AG20443 (cell line): ENCODE measurements around the gene SSUH2.
"Not testable (repeated sequence)": the region's sequence is repeated elsewhere in the genome, so short reads cannot be mapped to it uniquely, and the experiment has no call there.

Experiments
- DNase-seq: peaks from one replicate; pipeline ENCODE4 v3.0.0; 2012; ENCODE audit warnings: low spot score, mixed read lengths

SSUH2 gene

DNA sequence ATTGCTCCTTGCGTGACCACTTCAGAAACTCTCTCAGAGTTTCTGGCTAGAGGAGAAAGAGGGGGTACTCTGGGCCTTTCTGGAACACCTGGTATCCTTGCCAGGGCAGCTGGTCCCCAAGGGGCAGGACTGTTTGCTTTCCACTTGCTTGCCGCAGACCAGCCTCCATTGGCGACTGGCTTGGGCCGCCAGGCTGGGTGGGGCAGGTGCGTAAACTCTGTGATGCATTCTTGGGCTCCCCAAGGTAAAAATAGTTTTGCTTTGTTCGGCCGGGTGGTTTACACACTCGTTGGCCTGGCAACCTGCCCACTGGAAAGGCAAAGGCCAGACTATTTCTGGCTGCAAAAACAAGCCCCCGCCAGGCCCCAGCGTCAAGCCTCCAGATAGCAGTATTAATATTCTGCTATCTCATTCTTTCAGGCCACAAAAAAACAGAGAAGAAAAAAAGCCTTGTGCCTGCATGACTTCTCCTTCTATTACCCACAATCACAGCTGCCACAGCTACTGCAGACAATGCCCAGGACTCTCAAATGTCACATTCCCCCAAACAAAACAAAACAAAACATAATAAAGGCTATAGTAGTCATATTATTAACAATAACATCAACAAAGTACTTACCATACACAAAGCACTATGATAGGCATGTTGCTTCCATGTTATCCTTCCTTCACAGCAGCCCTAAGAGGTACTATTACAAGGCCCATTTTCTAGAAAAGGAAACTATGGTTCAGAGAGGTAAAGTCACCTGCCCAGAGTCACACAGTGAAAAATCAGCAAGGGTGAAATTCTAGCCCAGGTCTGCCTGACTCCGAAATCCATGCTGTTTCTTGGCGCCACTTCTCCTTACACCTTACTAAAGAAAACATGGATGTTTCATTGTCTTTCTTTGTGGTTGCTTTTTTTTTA is 14.0 kb upstream of the SSUH2 start:
- no peak for DNase-seq

DNA sequence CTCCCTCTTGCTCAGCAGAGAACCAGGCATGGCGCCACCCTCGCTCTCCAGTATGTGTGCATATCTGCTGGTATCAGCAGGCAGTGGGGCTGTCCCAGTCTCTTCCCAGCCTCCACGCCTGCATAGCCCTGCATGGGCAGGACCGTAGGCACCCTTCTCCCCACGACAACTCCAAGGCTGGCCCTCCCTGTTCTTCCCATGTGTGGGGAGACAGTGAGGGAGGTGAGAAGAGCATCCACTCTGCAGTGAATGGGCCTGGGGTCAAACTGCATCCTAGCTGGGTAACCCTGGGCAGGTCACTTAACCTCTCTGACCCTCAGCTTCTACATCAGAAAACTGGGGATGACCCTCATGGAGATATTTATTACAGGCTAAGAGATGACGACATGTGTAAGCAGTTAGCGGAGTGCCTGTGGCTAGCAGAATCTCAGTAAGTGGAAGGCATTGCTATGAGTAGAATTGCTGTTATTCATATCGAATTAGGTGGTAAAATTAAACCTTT is 13.3 kb upstream of the SSUH2 start:
- no peak for DNase-seq

DNA sequence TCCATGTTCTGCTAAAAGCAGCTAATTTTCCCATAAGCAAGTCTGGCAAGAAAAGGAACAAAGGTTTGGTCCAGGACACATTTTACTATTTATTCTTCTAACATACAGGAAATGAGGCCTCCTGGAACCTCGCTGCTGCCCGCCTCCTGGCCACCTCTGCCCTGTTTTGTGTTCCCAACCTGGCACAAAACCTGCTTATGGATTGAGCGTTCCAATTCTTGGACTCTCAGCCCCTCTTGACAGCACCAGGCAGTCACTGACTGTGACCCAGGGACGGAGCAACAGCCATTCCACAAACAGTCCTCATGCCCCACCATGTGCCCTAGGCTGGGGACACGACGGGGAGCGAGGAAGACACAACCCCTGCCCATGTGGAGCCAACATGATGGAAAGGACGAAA is 11.6 kb upstream of the SSUH2 start:
- DNase-seq = no peak

DNA sequence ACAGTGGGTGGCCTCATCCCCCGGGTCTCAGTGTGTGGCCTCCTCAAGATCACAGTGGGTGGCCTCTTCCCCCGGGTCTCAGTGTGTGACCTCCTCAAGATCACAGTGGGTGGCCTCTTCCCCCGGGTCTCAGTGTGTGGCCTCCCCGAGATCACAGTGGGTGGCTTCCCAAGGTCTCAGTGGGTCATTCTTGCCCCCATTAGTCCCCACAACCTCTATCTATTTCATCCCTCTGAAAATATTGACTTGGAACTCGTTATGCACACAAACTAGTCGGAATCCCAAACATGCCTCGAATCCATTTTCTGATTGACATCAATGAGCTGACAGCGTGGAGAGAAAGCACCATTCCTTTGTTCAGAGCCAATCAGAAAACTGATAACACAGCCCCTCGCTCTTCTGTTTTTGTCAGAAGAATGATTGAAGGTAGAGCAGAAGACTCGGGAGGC is 10.8 kb upstream of the SSUH2 start:
- DNase-seq = no peak

DNA sequence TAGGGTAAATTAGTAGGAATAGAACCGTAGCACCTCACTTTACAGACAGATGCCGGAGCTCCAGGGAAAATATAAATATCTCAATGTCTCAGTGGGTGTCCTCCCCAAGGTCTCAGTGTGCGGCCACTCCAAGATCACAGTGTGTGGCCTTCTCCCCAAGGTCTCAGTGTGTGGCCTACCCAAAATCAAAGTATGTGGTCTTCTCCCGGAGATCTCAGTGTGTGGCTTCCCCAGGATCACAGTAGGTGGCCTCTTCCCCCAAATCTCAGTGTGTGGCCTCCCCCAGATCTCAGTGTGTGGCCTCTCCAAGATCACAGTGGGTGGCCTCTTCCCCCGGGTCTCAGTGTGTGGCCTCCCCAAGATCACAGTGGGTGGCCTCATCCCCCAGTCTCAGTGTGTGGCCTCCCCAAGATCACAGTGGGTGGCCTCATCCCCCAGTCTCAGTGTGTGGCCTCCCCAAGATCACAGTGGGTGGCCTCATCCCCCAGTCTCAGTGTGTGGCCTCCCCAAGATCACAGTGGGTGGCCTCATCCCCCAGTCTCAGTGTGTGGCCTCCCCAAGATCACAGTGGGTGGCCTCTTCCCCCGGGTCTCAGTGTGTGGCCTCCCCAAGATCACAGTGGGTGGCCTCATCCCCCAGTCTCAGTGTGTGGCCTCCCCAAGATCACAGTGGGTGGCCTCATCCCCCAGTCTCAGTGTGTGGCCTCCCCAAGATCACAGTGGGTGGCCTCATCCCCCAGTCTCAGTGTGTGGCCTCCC is 10.2 kb upstream of the SSUH2 start:
- DNase-seq = not testable (repeated sequence)

DNA sequence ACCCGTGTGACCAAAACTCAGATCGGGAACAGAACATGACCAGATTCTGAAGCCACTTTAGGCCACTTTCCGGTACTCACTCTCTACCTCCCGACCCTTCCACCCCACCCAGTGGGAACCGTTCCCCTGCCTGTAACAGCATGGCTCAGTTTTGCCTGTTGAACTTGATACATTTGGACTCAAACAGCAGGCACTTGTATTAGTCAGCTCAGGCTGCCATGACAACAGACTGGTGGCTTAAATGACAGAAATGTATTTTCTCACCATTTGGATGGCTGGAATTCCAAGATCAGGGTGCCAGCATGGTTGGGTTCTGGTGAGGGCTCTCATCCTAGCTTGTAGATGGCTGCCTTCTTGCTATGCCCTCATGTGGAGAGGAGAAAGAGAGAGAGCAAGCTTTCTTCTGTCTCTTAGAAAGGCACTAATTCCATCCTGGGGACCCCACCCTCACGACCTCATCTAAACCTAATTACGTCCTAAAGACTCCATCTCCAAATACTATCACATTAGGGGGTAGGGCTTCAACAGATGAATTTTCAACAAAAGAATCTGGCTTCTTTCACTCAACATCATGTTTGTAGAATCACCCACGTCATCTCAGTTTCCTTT is 9.3 kb upstream of the SSUH2 start:
- no peak for DNase-seq

DNA sequence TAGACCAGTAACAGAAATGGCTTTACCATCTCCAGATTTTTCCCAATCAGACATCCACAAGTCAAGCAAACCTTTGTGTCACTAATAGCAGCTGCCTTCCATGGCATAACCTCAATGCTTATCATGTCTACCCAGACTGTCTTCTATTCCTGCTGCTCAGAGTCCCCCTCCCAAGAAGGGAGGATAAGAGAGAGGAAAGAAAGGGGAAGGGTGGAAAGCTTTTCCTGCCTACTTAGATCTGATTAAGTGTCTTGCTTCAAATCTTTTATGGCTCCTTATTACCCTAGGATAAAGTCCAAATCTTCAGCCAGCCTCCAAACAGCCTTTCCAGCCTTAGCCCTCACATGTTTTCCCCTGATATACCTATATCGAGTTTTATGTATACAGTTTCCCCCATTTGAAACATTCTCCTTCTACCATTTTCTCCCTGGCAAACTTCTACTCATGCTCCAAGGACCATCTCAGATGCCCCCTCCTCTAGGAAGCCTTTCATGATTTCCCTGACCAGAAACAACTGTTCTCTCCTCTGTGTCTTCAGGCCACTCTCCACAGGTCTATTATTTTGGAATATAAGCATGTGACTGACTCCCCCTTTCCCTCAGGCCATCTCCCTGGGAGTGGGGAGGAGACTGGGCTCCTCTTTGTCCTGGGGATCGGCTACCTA is 7.9 kb upstream of the SSUH2 start:
- DNase-seq = no peak

DNA sequence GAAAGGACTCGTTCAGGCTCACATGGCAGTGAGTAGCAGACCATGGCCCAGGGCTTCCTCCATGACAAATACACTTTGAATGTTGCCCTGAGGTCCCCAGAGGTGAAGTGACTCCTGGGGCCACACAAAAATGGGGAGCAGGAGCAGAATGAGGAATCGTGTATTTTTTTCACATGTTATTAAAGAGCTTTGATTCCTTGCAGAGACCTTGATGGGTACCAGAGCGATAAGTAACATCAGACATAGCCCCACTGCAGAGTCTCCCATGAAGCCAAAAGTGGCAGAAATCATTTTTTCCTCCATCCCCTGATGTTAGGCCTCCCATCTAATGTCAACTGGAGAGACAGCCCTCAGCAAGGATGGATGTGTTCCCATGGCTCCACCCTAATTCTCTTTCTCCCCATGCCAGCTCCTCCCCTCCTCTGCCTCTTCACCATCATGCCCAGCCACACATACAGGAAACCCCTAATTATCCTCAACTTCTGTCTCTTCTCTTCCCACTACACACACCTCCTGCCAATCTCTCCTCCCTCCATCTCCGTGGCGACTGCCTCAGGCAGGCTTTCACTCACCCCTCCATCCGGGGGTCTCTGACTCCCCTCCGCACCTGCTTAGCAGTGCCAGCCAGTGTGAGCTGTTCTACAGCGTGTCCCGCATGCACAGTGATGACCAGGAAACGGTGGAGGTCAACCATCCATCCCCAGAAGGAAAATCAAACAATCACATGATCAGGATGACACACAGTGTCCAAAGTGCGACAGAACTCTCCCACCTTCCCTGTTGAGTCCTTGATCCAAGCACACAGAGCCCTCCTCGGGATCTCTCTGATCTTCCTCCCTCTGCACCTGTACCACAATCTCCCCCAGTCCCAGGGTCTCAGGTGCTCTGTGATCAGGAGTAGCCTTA is 7.1 kb upstream of the SSUH2 start:
- DNase-seq = no peak

DNA sequence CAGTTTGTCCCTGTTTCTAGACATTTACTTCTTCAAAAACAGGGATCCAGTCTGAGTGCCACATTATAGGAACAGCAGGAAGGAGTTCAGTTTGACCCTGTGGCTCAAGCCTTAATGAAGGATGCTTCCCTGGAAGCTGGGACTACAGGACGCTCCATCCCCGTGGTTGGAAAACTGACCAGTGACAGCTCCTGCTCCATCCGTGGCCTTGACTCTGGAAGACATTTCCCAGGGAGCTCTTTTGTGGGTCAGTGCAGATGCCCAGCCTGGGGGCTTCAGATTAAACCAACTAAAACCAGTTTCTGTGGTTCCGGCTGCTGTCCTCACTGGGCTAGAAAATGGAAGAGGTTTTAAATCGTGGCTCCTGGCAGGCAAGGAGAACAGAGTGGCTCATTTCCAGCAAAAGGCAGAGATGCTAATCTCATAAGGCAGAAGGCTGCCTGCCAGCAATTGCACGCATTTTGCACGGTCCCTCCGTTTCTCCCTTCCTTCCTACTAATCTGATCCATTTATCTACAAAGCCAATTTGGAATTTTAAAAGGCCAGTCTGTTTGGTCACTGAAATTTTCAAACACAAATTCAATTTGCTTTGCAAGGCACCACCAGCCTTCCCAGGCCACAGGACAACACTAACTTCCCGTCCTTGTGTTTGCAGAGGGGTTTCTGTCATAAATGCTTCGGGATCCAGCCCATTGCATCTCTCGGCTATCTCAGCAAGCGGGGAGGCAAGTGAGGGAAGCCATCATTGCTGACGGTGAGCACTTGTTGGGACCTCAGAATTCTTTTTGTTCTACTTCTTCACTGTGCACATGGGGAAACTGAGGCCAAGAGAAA is 6.2 kb upstream of the SSUH2 start:
- no peak for DNase-seq

DNA sequence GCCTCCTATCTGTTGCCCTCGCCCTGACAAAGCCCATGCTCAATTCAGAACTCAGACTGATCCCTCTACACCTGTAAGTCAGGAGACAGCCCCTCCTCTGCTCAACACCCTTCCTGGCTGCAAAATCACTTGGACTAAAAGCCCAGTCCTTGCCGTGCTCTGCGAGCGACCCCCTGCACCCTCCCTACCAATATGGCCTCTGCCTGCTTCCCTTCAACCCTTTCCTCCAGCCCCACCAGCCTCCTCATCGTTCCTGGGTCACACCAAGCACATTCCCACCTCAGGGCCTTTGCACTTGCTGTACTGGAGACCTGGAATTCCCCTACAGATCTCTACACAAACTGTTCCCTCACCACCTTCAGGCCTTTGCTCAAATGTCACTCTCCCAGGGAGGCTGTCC is 5.2 kb upstream of the SSUH2 start:
- no peak for DNase-seq

DNA sequence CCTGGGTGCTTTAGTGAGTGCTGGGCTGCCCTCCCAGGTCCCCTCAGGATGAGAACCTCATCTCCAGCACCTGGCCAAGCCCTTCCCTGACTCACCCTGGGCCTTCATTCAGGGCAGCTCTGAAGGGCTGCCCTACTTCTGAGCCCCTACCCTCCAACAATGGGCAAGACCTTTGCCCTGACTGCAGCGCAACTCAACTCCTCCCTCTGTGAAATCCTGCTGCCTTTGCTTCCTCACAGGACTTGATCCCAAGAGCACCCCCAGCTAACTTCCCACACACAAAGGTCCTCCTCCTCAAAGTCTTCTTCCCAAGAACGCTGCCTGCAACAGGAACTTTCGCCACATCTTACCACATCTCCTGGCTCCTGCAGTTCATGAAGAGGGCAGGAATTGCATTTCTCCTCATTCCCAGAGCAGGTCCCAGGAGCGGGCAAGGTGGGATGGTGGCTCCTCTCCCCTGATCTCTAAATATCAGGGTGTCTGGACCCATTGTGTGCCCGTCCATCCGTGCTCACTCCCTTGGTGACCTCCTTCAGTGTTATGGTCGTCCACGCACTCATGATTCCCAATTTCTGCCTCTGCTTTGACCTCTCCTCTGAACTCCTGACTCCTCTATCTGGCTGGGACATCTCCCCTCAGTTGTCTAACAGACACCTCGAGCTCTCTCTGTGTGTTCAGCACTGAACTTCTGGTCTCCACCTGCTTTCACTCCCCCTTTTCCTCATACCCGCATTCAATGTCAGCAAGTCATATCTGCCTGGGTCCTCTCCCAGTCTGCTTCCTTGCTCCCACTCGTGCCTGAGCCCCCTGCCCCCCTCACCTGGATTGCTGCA is 4.5 kb upstream of the SSUH2 start:
- DNase-seq = no peak

DNA sequence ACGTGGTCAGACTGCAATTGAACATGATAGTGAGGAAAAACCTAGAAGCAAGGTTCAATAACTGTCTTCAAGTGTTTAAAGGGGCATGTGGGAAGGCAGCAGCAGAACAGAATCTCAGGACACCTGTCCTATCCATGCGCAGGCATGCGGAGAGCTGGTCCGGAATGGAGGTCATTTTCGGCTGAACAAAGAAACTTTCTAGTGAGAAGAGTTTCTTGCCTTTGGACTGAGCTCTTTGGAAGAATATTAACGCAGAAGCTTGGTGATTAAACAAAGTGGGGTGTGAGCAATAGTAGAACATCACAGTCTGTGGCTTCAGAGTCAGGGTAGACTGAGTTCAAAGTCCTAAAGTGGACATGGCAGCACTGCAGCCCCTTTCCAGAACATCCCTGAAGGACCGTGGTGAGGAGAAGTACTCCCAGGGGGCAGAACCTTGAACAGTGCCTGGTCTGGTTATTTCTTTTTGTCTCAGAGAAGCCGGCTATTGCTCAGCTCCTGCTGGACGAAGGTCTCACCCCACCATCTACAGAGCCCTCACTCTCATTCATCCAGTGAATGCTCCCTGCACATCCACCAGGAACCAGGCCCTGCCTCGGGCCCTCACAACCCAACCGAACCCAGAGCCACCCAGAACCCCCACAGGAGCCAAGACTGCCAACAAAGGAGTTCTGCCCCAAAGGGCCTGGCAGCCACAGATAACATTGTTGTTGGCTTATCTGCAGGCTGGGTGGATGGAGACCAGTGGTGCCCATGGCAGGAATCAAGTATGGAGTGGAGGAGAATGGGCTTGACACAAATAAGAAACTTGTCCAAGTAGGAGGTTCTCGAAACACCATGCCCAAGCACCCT is 2.8 kb upstream of the SSUH2 start:
- no peak for DNase-seq

DNA sequence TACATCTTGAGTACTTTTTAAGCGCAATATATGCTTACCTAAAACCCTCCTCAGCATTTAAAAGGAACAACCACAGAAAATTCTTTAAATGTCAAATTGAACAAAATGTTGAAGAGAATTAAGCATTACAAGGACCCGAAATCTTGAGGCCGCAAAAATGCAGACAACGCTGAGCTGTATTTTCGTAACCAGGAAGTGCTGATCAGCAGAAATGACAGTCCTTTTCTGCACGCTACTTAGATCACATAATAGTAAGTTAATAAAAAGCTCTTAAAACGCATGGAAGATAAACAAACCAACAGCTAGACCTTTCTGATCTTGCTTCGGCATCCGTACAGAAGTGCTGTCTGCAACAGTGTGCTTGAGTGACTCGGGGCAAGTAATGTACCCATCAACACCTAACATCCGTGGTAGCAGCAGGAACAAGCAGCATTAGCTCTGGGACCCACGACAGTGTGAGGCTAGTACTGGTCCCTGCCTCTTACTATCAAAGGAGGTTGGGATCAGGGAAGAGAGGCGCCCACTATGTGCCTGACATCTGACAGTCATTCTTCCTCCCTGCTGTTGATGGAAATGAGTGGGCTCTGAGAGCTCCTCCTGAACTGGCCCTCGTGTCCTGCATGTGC is 1.8 kb upstream of the SSUH2 start:
- DNase-seq = no peak

DNA sequence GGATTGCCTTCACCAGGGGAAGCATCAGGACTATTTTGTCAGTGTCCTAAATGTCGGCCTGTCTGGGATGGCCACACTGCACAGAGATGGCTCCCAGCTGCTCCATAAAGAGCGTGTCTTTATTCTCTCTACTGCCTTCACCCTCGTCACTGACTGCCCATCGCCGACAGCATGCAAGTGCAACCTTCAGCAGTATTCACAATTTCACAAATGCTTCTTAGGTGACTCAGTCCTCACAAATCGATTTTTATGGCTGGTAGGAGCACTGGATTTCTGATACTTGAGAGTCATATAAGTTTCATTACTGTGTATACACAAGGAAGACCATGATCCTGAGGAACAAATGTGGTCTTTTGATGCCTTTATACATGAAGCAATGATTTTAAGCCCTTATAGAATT is 1.1 kb upstream of the SSUH2 start:
- DNase-seq = no peak

DNA sequence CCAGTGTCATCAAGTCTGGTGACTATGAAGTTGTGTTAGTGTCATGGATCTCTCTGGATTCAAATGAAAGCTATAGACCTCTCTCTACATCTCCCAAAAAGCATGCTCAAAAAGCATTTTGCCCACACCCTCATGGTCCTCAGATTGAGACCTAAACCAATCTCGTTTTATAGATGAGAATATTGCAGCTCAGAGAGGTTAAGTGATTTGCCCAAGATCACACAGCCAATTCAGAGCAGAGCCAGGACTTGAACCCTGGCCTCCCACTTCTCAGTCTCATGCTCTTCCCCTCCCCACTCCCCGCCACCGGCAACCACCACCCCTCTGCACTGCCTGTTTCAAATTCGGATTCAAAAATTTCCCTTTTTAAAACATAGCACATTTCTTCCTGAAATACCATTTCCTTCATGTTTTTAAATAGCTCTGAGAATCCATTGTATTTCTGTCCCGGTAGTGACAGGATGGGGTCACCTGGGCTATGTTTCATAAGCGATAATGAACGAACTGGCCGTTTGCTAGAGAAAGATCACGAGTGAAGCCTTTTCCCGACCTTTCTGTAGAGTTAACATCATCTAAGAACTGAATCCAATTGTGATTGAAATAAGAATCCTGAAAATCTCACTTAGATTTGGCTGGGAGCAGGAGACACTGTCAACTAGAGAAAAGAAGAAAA is 769 bp downstream of the SSUH2 start:
- no peak for DNase-seq

DNA sequence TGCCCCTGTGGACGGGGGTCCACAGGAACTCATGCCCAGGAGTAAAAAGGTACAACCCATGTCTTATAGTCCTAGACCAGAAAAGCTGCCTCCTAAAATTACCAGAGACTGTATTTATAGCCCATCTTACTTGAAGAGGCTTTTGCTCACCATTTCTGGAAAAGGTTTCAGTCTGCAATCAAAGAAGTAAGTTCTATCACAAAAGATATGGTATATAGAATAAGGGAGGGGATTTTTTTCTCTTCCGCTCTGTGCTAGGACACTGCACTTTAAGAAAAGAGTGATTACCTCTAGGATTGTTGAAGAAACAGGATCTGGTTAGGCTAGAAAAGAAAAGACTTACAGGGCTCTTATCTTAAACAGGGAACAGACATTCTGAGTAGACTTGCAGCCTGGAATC is 2.6 kb downstream of the SSUH2 start:
- no peak for DNase-seq

DNA sequence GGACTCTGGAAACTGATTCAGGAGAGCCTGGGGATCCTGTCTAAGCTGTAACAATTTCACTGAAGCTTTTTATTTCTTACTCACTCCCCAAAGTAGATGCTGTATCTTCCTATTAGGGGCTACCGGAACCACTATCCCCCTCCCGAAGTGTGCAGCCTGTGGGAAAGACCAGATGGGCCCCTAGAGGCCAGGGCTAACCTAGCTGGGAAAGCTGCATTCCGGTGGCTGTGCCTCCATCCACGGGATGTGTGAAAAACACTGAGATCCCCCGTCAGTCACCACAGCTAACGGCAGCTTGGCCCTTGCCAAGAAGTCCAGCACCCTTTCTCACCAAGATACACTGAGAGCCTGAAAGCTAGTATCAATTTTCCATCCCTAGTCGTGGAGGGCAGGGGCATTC is 3.1 kb downstream of the SSUH2 start:
- no peak for DNase-seq
